Measurements from ENCODE around the gene HOXD3.

The HOXD3 gene

DNA sequence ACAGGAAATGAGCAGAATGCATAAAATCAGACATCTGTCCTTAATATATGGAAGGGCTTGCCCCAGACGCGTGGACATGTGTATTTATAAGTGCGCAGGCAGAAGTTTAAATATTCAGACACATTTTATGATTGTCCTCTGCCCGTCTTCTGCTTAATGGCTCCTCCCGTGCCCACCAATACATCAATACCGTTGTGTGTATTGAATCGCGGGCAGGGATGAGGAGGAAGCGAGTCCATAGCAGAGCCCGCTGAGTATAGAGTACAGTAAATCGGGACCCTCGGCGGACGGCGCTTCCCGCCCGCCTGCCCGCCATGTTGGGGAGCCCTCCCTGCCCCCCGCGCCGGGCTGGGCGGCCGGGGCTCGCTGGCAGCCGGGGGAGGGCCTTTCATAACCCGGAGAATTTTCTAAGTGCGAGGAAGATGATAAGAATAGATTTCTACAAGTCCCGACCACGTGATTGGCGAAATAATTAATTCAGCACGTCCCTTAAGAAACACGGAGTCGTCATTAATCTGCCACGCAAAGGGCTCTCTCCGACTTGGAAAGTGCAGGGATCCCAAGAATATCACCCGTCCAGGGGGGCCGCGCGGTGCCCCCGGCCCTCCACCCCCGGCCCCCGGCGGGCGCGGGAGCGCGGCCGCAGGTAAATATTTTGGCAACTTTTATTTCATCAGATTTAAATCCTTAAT lies at the start of gene HOXD3:
Gene HOXD3, plus strand, starts transcription at position 501 of the 692 bp plus-strand sequence. CDS start 11,808 bp downstream, outside the sequence.
- DNase-seq (ENCODE audit: low read depth in 3 of 3, low spot score in 1 of 3) = no peak

DNA sequence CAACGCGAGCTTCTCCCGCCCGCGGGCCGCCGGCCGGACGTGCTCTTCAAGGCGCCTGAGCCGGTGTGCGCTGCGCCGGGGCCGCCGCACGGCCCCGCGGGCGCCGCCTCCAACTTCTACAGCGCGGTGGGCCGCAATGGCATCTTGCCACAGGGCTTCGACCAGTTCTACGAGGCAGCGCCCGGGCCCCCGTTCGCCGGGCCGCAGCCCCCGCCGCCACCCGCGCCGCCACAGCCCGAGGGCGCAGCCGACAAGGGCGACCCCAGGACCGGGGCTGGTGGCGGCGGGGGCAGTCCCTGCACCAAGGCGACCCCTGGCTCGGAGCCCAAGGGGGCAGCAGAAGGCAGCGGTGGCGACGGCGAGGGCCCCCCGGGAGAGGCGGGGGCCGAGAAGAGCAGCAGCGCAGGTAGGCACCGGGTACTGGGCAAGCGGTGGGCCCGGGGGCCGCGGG lies 49.4 kb upstream of the HOXD3 start:
- no peak for DNase-seq (ENCODE audit: low read depth in 3 of 3, low spot score in 1 of 3)

DNA sequence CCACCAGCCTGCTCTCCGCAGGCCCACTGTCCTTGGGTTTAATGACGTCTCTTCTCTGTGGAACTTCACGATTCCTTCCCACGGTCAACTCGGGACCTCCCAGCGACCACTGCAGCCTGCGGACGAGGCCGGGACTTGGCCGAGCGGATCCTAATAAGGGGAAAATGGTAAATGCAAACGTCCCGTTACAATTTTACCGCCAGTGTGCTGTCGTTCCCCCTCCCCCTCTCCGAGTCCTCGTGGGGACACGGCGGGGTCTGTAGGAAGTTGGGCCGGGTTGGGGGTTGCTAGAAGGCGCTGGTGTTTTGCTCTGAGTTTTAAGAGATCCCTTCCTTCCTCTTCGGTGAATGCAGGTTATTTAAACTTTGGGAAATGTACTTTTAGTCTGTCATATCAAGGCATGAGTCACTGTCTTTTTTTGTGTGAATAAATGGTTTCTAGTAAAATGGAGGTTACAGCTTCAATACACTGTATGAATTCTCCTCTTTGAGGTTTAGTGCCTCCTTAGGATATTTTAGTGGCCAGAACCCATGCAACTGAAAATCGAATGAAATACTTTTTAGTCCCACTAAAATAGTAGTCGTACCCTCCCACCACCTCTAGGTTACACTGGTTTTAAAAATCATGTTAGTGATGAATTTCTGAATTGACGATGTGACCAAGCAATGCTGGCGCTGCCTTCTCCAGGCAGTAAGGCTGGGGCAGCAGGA lies 47.8 kb upstream of the HOXD3 start:
- DNase-seq (ENCODE audit: low read depth in 3 of 3, low spot score in 1 of 3) = no peak

DNA sequence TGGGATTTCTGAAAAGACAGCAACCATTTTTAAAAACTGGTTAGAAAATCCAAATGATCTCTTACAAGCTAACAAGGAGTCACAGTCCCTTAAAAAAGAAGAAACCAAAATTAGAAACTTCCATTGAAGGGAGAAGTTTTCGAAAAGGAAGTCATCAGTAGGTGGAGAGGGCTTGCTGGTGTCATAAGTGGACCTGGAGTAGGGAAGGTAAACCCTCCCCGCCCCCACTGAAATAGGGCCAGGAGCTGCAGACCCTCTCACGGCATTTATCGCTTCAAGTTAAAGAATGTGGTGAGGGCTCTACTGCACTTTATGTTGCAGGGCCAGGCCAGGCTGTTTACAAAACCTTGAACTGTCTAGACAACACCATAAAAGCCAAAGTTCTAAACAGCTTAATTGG lies 47.2 kb upstream of the HOXD3 start:
- DNase-seq (ENCODE audit: low read depth in 3 of 3, low spot score in 1 of 3) = no peak

DNA sequence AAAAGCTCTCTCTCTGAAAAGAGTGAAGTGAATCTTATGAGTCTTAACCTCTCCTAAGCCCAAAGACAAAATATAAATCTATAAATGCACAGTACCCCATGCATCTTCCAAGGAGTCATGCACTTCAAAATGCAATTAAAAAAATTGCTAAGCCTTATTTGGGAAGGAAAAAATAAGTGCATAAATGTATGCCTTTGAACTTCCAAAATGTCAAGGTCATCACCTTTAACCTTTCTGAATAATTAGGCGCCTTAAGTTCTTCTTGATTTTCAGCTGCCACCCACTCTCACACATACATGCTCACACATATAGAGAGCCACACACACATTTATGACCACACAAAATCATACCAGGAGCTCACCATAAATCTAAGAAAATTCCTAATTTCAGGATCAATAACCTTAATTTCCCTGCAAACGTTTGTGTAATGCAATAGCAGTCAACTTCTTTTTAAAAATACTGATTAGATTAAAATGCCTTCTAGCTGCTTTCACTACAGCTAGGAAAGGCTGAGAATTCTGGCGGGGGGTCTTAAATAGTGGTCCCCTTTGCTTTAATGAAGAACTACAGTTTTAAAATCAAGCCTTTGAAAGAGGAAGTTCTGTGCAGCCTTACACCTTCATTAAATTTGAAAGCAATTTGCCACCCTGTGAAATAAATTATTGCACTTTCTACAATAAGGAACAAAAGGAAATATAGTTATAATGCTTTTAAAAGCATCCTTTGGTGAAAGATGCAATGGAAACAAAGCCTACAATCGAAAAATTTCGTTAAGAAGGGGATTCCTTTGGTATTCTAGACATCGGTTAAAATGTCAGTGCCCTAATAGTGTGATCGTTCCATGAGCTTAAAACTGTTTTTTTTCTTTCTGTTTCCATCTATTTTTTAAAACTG lies 46.4 kb upstream of the HOXD3 start:
- DNase-seq (ENCODE audit: low read depth in 3 of 3, low spot score in 1 of 3) = no peak

DNA sequence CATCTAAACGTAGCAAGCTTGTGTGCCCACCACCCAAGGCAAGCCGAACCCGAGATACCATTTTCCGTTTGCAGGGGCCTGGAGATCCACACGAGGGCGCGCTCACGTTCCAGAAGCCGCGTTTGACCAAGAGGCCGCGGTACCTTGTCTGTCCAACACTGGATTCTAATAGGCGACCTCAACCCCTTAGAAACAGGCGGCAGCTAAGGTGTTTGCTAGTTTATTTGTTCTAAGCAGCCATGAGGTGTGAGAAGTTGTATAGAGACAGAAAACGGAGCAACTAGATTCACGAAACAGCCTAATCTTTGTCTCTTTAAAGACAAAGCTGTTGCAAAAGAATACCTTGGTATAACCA lies 45.8 kb upstream of the HOXD3 start:
- DNase-seq (ENCODE audit: low read depth in 3 of 3, low spot score in 1 of 3) = no peak

DNA sequence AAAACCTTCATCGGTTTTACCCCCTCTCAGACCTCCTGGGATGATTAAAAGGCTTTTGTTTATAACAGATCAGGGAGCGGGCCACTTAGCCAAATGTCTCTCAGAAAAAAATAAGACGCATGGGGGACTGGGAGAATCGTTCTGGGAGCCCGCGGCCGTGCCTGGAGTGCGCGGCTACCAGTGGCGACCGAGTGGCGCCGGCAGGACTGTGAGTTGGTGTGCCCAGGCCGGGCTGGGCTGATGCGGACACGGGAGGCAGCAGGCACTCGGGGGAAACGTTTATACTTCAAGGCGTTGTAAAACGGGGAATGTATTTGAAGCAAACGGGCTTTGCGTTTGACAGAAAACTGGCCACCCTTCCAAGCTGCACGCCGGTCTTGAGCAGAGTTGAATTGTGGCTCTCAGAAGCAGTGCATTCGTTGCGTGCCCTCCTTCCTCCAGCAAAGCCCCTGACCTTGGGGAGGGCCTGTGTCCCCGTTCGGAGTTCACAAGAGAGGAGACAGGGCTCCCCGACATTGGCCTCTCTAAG lies 45.2 kb upstream of the HOXD3 start:
- no peak for DNase-seq (ENCODE audit: low read depth in 3 of 3, low spot score in 1 of 3)

DNA sequence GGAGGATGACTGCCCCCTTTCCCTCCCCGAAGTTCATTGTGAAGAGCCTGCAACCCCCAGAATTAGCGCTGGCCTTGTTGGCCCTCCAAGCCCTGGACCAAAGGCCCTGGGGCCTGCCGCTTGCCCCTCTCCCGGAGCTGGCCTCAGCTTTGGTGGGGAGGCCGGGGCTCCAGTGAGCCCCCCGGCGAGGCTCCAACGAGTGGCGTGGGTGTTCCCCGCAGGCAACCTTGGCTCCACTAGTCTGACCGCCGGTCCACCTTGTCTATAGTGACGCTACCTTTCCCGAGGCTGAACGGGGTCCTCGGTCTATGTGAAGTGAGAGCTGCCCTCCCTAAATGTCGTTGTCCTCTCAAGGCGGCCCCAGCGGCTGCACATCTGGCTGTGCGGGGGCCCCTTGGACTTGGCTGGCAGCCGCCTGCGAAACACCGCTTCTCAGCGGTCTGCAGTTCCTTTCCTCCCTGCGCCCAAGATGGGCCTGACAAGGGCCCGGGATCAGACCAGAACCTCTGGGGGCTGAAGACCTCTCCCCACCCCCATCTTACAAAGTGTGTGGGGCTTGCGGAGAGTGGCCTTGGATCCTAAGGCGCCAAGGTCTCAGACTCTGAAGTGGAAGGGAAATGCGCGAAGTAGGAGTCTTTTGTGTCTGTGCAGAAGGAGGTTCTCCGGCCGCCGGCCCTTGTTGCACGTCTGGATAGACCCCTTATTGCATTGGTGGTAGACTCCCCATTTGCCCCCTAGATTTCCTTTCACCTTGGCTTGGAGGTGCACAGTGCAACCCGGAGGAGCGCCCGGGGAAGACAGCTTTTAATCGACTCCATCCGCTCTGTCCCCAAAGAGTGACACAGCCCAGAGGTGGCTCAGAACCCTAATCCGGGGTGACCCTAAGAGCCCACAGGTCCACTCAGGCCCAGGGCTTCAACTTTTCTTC lies 44.5 kb upstream of the HOXD3 start:
- DNase-seq (ENCODE audit: low read depth in 3 of 3, low spot score in 1 of 3) = no peak

DNA sequence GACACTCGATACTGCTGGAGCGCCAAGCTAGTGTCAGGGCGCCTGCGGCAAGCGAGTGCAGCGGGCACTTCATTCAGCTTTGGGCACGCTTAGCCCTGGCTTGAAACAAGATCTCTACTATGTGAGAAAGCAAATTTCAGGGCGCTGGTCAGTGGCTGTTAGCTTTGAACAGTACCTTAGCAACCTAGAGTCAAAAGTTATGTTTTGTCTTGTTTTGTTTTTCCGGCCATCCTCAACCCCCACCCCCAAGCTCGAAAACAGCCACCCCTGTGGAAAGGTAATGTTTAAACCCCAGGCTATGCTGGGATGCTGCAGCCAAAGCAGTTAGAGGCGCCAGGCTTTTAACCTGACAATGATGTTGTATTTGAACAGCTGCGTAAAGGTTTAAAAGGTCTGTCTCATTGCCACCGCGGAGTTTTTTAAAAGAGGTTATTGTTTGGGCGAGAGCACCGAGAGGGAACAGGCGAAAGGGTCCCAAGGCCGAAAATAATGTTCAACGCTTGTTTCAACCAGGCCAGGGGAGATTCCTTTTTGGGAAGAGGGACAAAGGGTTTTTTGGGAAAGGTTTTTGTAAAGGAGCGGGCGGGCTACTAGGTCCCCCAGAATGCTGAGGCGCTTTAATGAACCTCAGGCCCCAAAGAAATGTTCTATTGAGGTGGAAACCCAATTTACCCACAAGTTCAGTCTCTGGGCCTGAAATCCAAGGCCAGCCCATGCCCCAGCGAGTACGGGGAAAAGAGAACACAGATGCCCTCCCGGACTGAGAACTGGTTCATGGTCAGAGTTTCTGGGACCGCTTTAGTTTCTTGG lies 42.8 kb upstream of the HOXD3 start:
- DNase-seq (ENCODE audit: low read depth in 3 of 3, low spot score in 1 of 3) = no peak

DNA sequence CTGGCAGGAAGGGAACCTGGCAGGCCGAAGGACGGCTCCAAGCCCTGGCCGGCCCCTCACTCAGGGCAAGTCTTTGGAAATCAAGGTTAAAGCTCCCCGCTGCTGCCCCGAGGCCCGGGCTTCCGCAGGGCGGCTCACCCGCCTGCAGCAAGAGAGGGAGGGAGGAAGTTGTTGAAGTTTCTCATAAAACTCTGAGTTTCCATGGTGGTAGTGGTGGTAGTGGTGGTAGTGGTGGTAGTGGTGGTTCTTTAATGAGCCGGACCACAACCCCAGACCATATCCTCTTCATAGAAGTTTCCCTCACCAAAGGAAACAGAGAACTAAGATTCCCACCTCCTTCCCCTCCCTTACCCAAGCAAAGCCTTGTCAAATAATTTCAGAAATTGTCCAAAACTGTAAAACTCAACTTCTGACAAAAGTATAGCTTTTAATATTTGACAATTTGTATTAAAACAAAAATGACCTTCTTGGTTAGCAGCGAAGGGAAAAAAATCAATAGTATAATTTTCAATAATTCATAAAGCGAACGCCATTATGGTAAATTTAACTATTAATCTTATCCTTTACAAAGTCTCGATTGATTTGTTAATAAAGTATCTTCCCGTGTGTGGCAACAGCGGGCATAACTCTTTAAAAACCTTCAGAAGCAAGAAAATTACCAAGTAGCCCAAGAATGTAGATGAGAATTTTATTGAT lies 42.0 kb upstream of the HOXD3 start:
- DNase-seq (ENCODE audit: low read depth in 3 of 3, low spot score in 1 of 3) = no peak

DNA sequence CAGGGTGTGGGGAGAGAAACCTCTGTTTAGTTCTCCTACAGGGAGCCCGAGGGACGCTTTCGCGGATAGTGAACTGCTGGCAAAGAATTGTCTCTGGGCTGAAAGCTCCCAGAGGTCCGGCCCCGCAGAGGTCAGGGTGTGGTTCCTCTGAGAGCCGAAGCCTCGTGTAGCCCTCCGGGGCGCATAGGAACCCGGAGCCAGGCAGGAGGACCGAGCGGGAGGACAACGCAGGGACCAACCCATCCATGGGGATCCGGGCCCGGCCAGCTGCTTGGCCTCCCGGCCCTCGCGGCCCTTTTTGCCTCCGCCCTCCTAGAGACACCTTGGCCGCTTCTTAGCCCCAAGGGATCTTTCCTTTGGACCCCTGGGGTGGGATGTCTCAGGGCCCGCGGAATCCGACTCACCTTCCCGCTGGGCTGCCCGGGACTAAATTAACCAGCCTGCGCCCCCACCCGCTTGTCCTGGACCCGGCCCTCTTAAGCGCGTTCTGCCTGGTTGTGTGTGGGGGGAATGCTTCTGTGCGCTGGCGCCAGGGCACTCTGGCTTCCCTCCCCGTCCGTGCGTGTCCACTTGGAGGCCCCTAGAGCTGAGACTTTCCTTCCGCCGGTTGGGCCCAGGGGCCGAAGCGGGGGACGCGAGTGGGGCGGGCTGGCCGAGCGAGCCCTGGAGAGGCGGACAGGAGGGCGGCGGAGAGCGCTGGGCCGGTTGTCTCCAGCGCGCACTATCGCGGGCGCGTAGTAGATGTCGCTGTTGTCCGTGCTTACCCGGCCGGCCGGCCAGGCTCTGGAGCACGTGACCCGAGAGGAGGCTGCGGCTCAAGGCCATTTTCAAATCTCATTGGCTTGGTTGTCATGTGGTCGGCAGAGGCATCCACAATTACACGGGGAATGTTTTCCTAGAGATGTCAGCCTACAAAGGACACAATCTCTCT lies 41.0 kb upstream of the HOXD3 start, which contains the start of gene HOXD10:
Gene HOXD10, plus strand, starts transcription at position 896 of the 931 bp plus-strand sequence. CDS start 56 bp downstream, outside the sequence.
- no peak for DNase-seq (ENCODE audit: low read depth in 3 of 3, low spot score in 1 of 3)

DNA sequence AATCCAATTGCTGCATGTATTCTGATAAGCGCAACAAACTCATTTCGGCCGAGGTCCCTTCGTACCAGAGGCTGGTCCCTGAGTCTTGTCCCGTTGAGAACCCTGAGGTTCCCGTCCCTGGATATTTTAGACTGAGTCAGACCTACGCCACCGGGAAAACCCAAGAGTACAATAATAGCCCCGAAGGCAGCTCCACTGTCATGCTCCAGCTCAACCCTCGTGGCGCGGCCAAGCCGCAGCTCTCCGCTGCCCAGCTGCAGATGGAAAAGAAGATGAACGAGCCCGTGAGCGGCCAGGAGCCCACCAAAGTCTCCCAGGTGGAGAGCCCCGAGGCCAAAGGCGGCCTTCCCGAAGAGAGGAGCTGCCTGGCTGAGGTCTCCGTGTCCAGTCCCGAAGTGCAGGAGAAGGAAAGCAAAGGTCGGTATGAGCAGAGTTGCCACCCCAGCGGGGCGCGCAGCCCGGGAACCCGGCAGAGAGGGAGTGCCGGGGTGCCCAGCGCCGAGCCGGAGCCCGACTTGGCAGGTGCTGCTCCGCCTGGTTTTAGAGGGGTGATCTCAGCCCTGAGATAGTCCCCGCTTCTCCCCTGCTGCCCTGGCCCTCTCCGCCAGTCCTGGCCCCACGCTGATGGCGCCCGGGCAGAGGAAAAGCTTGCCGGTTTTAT lies 39.8 kb upstream of the HOXD3 start:
- no peak for DNase-seq (ENCODE audit: low read depth in 3 of 3, low spot score in 1 of 3)

DNA sequence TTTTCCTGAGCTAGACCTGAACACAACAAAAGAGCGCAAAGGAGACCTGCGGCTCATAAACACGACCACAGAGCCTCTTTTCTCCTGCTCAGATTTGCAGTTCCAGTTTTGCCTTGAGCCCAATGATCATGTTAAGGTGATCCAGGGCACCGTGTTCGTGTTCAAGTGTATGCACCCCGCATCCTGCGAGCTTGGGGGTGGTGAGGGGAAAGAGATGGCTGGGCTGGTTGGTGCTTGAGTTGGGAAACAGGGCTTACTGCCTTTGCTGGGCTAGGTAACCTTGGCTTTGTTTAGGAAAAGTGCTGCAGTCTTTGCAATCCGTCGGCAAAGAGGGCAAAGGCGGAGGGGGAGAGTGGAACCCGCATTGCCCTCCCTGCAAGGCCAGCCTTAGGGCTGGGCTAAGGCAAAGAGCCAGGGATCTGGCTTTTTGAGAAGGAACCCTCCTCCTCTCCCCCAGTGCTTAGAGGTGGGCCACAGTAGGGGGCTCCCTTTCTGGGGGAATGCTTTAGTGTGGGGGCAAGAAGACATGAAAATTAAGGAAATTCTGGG lies 39.2 kb upstream of the HOXD3 start:
- DNase-seq (ENCODE audit: low read depth in 3 of 3, low spot score in 1 of 3) = no peak

DNA sequence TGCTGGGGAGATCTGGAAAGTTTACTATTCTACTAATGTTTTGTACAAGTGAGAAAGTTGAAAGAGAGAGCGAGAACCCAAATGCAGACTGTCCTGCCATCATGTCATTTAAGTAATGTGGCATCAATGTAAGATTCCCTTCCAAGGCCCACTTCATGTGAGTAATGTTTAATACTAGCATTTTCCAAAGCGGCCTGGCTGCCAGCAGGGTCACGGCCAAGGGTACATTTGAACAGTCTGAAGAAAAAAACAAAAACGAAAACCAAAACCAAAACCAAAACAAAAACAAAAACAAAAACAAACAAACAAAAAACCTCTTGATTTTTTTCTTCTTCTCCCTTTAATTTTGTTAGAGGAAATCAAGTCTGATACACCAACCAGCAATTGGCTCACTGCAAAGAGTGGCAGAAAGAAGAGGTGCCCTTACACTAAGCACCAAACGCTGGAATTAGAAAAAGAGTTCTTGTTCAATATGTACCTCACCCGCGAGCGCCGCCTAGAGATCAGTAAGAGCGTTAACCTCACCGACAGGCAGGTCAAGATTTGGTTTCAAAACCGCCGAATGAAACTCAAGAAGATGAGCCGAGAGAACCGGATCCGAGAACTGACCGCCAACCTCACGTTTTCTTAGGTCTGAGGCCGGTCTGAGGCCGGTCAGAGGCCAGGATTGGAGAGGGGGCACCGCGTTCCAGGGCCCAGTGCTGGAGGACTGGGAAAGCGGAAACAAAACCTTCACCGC lies 38.3 kb upstream of the HOXD3 start:
- no peak for DNase-seq (ENCODE audit: low read depth in 3 of 3, low spot score in 1 of 3)

DNA sequence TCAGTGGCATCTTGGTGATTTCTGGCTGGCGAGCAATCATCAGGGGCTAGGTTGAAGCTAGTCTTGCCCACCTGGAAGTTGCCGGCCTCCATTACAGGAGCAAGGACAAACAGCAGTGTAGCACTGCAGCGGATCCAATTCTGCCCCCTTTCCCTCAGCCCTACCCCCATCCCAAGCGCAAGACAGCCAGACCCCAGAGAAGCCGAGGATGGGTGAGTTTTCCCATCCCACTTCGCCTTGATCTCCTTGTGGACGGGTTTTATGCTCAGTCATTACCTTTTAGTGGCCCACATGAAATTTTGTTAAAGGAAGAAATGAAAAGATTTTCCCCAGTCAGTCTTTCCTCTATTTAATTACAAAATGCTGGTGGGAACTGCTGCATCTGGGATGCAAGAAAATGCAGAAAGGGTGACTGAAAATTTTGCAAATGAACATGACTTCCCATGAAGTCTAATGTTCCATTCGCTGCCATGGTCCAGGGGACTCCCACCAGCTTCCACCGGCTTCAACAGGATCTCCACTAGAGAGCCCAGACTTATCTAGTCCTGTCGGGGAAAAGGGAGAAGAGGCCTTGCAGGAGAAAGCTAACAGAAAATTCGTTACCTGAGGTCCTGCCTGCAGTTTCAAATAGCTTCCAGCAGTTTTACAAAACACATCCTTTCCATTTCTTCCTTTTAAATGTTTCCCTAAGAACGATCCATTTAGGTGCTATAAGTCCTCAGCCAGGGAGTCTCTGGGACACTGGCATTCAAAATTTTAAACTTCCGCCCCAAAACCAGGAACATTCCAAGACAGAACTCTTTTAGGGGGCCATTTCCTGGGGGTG lies 36.5 kb upstream of the HOXD3 start:
- no peak for DNase-seq (ENCODE audit: low read depth in 3 of 3, low spot score in 1 of 3)
